ENCODE results near the gene ARHGAP10.

- TF ChIP-seq EZH2 (IDR thresholded peaks at IDR 0.05; ENCODE audit: borderline replicate concordance, low read depth, low read length, severe bottlenecking) = no peak
- TF ChIP-seq, protein P1, sequence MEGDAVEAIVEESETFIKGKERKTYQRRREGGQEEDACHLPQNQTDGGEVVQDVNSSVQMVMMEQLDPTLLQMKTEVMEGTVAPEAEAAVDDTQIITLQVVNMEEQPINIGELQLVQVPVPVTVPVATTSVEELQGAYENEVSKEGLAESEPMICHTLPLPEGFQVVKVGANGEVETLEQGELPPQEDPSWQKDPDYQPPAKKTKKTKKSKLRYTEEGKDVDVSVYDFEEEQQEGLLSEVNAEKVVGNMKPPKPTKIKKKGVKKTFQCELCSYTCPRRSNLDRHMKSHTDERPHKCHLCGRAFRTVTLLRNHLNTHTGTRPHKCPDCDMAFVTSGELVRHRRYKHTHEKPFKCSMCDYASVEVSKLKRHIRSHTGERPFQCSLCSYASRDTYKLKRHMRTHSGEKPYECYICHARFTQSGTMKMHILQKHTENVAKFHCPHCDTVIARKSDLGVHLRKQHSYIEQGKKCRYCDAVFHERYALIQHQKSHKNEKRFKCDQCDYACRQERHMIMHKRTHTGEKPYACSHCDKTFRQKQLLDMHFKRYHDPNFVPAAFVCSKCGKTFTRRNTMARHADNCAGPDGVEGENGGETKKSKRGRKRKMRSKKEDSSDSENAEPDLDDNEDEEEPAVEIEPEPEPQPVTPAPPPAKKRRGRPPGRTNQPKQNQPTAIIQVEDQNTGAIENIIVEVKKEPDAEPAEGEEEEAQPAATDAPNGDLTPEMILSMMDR (IDR thresholded peaks at IDR 0.05; ENCODE audit: borderline replicate concordance, extremely low read depth, low read length, poor library complexity, severe bottlenecking) = no peak
Measured at GRCh38 chr4:147877308-147877771, 145.5 kb downstream of the ARHGAP10 start.

Data from DND-41 (cell line).